ENCODE measurements around the gene MAP2K1. TPM values are rescaled to one million over a fixed set of nuclear protein-coding genes. Genes with fewer than 3 reads are reported as not detected.

The MAP2K1 gene
- total and polyA plus RNA-seq, 9 of the 15 experiments (the other 6 are each of a cell fraction or from before 2014, with no cell fraction given), result 7.5 to 58.3 (median 30.0) TPM

DNA sequence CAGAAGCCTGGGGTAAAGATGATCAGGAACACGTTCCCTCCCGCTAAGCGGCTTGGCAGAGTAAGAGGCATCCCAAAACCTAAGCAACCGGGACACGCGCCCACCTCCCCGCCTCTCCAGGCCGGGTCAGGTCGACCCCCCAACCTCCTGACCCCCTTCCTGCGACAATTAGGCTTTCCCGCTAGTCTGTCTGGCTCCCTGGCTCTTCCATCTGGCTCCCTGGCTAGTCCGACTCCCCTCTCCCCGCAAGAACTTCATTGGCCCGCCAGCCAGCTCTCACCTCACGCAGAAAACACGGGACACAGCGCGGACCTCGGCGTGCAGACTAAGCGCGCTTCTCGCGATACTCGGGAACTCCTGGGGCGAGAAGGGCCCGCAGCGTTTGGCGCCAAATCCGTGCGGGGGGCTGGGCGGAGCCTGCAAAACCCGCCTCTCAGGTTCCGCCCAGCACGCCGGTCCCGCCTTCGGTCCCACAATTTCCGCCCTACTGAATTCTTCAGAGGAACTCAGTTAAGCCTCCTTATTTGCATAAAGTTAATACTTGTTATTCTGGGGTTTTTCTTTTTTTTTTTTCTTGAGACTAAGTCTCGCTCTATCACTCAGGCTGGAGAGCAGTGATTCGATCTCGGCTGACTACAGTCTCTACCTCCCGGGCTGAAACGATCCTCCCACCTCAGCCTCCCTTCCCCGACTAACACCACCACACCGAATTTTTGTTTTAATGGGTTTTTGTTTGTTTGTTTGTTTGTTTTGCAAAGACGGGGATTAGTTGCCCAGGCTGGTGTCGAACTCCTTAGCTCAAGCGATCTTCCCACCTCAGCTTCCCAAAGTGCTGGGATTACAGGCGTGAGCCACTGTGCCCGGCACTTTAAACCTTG lies 30.1 kb upstream of the MAP2K1 start, which contains the start of gene TIPIN (continued):
- TF ChIP-seq PML (IDR thresholded peaks at IDR 0.05; ENCODE audit: low read length) (0 out of 2 replicates have a peak, but pooled peaks have one; percentile 65), KAT2B (IDR thresholded peaks at IDR 0.05; ENCODE audit: low read depth, low read length) (no peak), ZNF3 (CRISPR knock-in tag; IDR thresholded peaks at IDR 0.05) (no peak), CBX1 (IDR thresholded peaks at IDR 0.05; ENCODE audit: low read depth) (0 out of 2 replicates have a peak, but pooled peaks have one; percentile 63), ARHGAP35 (IDR thresholded peaks at IDR 0.05; ENCODE audit: partially characterized antibody) (peak; percentile 97), ZNF431 (CRISPR knock-in tag; IDR thresholded peaks at IDR 0.05) (0 out of 2 replicates have a peak, but pooled peaks have one; percentile 54), ZNF444 (CRISPR knock-in tag; IDR thresholded peaks at IDR 0.05) (no peak), ESRRB (CRISPR knock-in tag; IDR thresholded peaks at IDR 0.05; ENCODE audit: borderline replicate concordance) (no peak), SMARCA4 (IDR thresholded peaks at IDR 0.05) (no peak; the same call in 1 of the 2 replicates), SMAD2 (IDR thresholded peaks at IDR 0.05; ENCODE audit: low read depth, low read length) (no peak), ADNP (tag; IDR thresholded peaks at IDR 0.05) (no peak), KLF10 (CRISPR knock-in tag; IDR thresholded peaks at IDR 0.05) (no peak), XRCC3 (IDR thresholded peaks at IDR 0.05) (no peak), ASH1L (IDR thresholded peaks at IDR 0.05; ENCODE audit: borderline replicate concordance, low read depth, partially characterized antibody) (peak; percentile 18), KHSRP (IDR thresholded peaks at IDR 0.05) (no peak), GTF2E2 (tag; IDR thresholded peaks at IDR 0.05) (no peak; the same call in 1 of the 2 replicates), MAZ (CRISPR knock-in tag; conservative IDR thresholded peaks at IDR 0.05 in 1 of 2, IDR thresholded peaks at IDR 0.05 in 1 of 2) (peak; percentile 56 to 75; a peak in 3 of 4 replicates), EP400 (IDR thresholded peaks at IDR 0.05) (peak; percentile 92), ZNF511 (CRISPR knock-in tag; IDR thresholded peaks at IDR 0.05) (peak; percentile 33; the same call in 1 of the 2 replicates), ZNF212 (CRISPR knock-in tag; IDR thresholded peaks at IDR 0.05) (no peak), ZNF239 (CRISPR knock-in tag; IDR thresholded peaks at IDR 0.05) (no peak)
- TF ChIP-seq, protein P1, sequence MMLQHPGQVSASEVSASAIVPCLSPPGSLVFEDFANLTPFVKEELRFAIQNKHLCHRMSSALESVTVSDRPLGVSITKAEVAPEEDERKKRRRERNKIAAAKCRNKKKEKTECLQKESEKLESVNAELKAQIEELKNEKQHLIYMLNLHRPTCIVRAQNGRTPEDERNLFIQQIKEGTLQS (IDR thresholded peaks at IDR 0.05), result no peak
- TF ChIP-seq, protein P1 (CRISPR knock-in tag; conservative IDR thresholded peaks at IDR 0.05), result 0 out of 2 replicates have a peak, but pooled peaks have one; percentile 40
- TF ChIP-seq, protein P2, sequence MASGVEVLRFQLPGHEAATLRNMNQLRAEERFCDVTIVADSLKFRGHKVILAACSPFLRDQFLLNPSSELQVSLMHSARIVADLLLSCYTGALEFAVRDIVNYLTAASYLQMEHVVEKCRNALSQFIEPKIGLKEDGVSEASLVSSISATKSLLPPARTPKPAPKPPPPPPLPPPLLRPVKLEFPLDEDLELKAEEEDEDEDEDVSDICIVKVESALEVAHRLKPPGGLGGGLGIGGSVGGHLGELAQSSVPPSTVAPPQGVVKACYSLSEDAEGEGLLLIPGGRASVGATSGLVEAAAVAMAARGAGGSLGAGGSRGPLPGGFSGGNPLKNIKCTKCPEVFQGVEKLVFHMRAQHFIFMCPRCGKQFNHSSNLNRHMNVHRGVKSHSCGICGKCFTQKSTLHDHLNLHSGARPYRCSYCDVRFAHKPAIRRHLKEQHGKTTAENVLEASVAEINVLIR (CRISPR knock-in tag; IDR thresholded peaks at IDR 0.05), result 0 out of 2 replicates have a peak, but pooled peaks have one; percentile 32
- TF ChIP-seq, protein P3, sequence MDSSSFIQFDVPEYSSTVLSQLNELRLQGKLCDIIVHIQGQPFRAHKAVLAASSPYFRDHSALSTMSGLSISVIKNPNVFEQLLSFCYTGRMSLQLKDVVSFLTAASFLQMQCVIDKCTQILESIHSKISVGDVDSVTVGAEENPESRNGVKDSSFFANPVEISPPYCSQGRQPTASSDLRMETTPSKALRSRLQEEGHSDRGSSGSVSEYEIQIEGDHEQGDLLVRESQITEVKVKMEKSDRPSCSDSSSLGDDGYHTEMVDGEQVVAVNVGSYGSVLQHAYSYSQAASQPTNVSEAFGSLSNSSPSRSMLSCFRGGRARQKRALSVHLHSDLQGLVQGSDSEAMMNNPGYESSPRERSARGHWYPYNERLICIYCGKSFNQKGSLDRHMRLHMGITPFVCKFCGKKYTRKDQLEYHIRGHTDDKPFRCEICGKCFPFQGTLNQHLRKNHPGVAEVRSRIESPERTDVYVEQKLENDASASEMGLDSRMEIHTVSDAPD (CRISPR knock-in tag; IDR thresholded peaks at IDR 0.05), result no peak
